GM06990 (cell line): Measurements from ENCODE around the gene SPATA45.

Source experiments
- DNase-seq: peaks from one replicate; pipeline ENCODE4 v3.0.0-alpha.2; 2011; ENCODE audit not compliant: insufficient read length; ENCODE audit errors: extremely low read depth
- H3K27me3 ChIP-seq: replicated peaks from 2 replicates; pipeline ENCODE4 v1.6.0; 2011; ENCODE audit warnings: low read length; ENCODE audit not compliant: control insufficient read depth, insufficient read depth
- H3K36me3 ChIP-seq: 2 replicates; pipeline ENCODE4 v1.5.1; 2011; ENCODE audit warnings: low read length; ENCODE audit not compliant: control insufficient read depth, insufficient read depth
- H3K4me3 ChIP-seq: replicated peaks from 2 replicates; pipeline ENCODE4 v1.5.1; 2011; ENCODE audit warnings: low read depth, mild to moderate bottlenecking, control low read depth, low read length
- CTCF ChIP-seq: IDR thresholded peaks from 2 replicates; pipeline ENCODE4 v1.5.1; 2011; ENCODE audit warnings: low read length, control low read depth, mild to moderate bottlenecking, inconsistent platforms; ENCODE audit not compliant: insufficient read depth, poor library complexity, severe bottlenecking

SPATA45 gene

GRCh38 chr1:212847549-212847948 is at the start of gene SPATA45:
TSS of gene SPATA45 (minus strand) at chr1:212847649. CDS start at chr1:212836149, 11,500 bp downstream.
- no peak for DNase-seq
- H3K27me3 ChIP-seq = no peaks in the 10 kb centered on the region
- no peak within 1 kb of the TSS for H3K4me3 ChIP-seq
- no peaks in the 10 kb centered on the region for H3K36me3 ChIP-seq
- no peak for TF ChIP-seq CTCF

DNA sequence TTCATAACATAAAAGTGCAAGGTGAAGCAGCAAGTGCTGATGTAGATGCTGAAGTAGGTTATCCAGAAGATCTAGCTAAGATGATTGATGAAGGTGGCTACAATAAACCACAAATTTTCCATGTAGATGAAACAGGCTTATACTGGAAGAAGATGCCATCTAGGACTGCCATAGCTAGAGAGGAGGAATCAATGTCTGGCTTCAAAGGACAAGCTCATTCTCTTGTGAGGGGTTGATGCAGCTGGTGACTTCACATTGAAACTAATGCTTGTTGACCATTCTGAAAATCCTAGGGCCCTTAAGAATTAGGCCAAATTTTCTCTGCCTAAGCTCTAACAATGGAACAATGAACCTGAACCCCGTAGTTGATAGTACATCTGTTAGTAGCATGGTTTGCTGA is 44.7 kb upstream of the SPATA45 start:
- Histone ChIP-seq H3K27me3 (no peaks in the 10 kb centered on the region), H3K36me3 (peaks cover 6% of the 10 kb centered on the region), H3K4me3 (no peak overlapping the region)
- no peak for DNase-seq
- no peak for TF ChIP-seq CTCF

DNA sequence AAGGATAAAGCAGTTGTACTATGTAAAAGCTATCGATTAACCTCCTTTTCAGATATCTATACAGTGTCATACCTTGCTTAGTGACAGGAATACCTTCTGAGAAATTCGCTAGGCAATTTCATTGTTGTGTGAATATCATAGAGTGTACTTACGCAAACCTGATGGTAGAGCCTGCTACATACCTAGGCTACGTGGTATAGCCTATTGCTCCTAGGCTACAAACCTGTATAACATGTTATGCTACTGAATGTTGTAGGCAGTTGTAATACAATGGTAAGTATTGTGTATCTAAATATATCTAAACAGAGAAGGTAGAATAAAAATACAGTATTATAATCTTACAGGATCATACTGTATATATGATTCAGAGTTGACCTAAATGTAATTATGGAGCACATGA is 37.1 kb upstream of the SPATA45 start:
- no peak for DNase-seq
- H3K4me3 ChIP-seq = no peak overlapping the region
- TF ChIP-seq CTCF = no peak
- H3K36me3 ChIP-seq = peaks cover 5% of the 10 kb centered on the region
- H3K27me3 ChIP-seq = no peaks in the 10 kb centered on the region

GRCh38 chr1:212879947-212880690 is 32.7 kb upstream of the SPATA45 start:
- Histone ChIP-seq H3K4me3 (no peak overlapping the region), H3K27me3 (no peaks in the 10 kb centered on the region), H3K36me3 (peaks cover 5% of the 10 kb centered on the region)
- TF ChIP-seq CTCF = no peak
- no peak for DNase-seq

- Histone ChIP-seq H3K4me3 (no peak overlapping the region), H3K27me3 (no peaks in the 10 kb centered on the region), H3K36me3 (peaks cover 5% of the 10 kb centered on the region)
- TF ChIP-seq CTCF = no peak
- no peak for DNase-seq
These were observed 31.0 kb upstream of the SPATA45 start for GRCh38 chr1:212878418-212878817.
